Ureter (tissue), 1 donor: Measurements from ENCODE around the gene ADAMTS18. TPM values are rescaled to one million over a fixed set of nuclear protein-coding genes. Genes with fewer than 3 reads are reported as not detected.

Source experiments
- DNase-seq: peaks from one replicate; pipeline ENCODE4 v3.0.0-alpha.2; 2020; ENCODE audit warnings: low spot score
- total RNA-seq: library from RNA; stranded (reverse); gene quantifications from one replicate; pipeline ENCODE4 v1.2.4, GENCODE V29; 2023
- donor health status: DM: yes; HTN: yes; CAD: no.

The ADAMTS18 gene
- total RNA-seq, 1 donor from 2014 or later: not detected

- DNase-seq: no peak
Measured at GRCh38 chr16:77327717-77328116, 107.1 kb downstream of the ADAMTS18 start.

- no peak for DNase-seq
Measured at GRCh38 chr16:77324729-77325128, 110.1 kb downstream of the ADAMTS18 start.

GRCh38 chr16:77323695-77324094 is 111.1 kb downstream of the ADAMTS18 start:
- DNase-seq: no peak

- no peak for DNase-seq
Measured at GRCh38 chr16:77322757-77323156, 112.1 kb downstream of the ADAMTS18 start.

- no peak for DNase-seq
Measured at GRCh38 chr16:77317059-77317458, 117.8 kb downstream of the ADAMTS18 start.

GRCh38 chr16:77310877-77311276 is 124.0 kb downstream of the ADAMTS18 start:
- DNase-seq: no peak

- DNase-seq: no peak
Measured at GRCh38 chr16:77308163-77308561, 126.7 kb downstream of the ADAMTS18 start.

- no peak for DNase-seq
Measured at GRCh38 chr16:77307426-77308162, 127.2 kb downstream of the ADAMTS18 start.

- no peak for DNase-seq
Measured at GRCh38 chr16:77306075-77306474, 128.8 kb downstream of the ADAMTS18 start.

GRCh38 chr16:77304877-77305276 is 130.0 kb downstream of the ADAMTS18 start:
- no peak for DNase-seq

- no peak for DNase-seq
Measured at GRCh38 chr16:77304134-77304533, 130.7 kb downstream of the ADAMTS18 start.

- no peak for DNase-seq
Measured at GRCh38 chr16:77302674-77303073, 132.2 kb downstream of the ADAMTS18 start.

- DNase-seq: no peak
Measured at GRCh38 chr16:77302249-77302648, 132.6 kb downstream of the ADAMTS18 start.

- DNase-seq: no peak
Measured at GRCh38 chr16:77300256-77300655, 134.6 kb downstream of the ADAMTS18 start.

GRCh38 chr16:77299395-77299794 is 135.4 kb downstream of the ADAMTS18 start:
- DNase-seq: no peak

- DNase-seq: no peak
Measured at GRCh38 chr16:77298418-77299360, 136.1 kb downstream of the ADAMTS18 start.

GRCh38 chr16:77297996-77298395 is 136.8 kb downstream of the ADAMTS18 start:
- no peak for DNase-seq

GRCh38 chr16:77295896-77296295 is 138.9 kb downstream of the ADAMTS18 start:
- DNase-seq: no peak

- no peak for DNase-seq
Measured at GRCh38 chr16:77290451-77291115, 144.3 kb downstream of the ADAMTS18 start.

GRCh38 chr16:77289331-77289809 is 145.5 kb downstream of the ADAMTS18 start:
- no peak for DNase-seq

- no peak for DNase-seq
Measured at GRCh38 chr16:77288222-77288621, 146.6 kb downstream of the ADAMTS18 start.

GRCh38 chr16:77285676-77286075 is 149.2 kb downstream of the ADAMTS18 start:
- DNase-seq: no peak
